ENCODE data around the gene NTRK2.

Gene NTRK2

DNA sequence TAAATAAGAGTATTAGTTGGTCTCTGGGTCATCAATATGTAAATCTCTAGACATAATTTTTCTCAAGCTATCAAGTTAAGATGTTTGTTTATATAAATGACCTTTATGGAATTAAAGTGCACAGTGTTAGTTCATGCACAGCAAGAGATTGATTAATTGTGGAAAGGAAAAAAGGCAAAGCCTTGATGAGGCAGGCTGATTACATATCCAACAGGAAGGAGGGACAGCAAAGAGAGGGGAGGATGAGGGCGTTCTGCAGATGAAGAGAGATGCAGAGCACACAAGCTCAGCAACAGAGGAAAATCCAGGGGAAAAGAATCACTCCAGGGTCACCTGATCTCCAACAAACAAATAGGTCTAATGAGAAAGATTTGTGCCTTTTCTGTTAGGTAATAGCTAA is 16.5 kb downstream of the NTRK2 start:
- no peak for DNase-seq

DNA sequence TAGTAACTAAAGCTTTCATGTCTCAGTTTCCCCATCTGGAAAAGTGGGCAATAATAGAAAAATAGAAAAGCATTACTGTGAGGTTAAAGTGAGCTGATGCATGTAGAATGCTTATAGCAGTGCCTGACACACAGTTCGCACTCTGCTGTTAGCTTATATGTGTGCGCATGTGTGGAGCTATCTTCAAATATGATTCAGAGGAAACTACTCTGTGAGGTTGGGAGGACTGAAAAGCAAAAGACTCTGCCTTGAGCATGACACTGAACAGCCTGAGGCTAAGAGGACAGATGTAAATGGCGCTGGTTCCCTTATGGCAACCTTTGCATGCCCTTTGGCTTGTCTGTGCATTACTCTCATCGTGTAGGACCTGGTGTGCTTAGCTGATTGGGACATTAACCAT is 19.4 kb downstream of the NTRK2 start:
- no peak for DNase-seq

DNA sequence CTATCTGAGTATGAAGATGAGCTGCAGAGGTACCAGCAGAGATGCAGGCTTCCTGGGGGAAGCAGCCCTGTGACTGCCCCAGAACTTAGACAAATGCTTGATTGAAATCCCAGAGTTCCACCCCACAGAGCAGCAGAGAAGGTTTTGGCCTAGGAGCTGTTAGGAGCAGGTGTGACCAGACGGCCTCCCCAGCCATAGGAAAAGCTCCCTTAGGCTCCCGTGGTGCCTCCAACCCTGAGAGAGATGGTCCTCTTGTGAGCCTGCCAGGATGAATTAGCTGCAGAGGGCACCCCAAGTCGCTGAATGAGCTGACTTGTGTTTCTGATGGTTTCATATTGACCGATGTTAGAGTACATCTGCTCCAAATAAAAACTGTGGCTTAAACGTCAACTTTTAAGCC is 22.1 kb downstream of the NTRK2 start:
- no peak for DNase-seq

DNA sequence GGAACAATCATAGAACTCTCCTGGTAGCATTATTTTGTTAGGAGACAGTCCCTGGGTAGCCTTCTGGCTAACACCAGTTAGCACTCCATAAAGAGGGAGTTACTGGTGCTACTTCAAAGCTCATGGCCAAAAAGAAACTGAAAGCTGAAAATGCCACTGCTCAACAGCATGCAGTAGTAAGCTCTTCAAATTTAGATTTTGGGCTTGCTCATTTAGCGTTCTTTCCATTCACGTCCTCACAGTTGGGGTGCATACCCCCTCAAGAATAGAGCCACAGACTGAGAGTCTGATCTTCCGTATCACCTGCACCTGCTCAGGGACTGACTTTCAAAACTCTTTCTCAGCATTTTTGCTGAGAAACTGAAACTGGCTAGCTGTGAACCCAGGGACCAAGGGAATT is 24.7 kb downstream of the NTRK2 start:
- DNase-seq, result no peak

DNA sequence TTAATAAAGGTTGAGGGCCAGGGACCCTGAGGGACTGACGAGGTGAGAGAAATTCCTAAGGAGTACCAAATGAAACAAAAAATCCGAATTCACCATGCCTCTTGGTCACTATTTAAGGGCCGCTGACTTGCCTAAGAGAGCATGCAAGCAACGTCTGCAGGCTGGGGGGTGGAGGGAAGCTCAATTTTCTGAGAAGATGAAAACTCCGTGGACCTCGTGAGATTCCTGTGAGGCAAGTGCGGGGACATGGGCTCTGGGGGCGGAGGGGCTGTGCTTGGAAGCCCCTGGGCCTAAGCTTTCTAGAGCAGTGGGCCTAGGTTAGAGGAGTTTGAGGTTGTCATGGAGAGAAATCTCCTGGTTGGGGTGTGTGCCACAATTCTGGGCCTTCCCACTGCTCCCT is 27.5 kb downstream of the NTRK2 start:
- no peak for DNase-seq

DNA sequence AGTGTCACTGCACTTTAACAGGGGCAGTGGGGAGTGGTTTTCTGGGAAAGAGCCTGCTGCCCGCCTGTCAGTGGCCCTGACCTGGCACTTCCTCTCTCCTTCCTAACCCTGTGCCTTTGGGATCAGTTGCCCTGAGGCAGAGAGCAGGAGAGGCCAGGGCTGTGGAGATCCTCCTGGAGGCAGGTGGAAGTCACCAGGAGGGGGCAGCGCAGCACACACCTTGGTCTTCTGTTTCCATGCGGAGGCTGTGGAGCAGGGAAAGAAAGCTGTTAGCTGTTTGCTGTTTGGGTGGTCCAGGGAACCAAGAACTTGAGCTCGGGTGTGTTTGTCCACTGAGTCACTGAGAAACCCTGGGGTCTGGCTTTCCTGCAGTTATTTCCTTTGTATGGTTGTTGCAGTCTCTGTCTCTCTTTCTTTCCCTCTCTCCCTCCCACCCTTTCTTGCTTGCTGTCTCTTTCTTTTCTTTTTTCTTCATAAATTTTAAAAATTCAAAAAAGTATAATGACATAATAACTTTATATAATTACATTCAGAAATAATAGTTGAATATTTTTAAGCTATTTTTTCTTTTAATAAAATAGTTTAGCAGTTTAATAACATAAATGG is 28.1 kb downstream of the NTRK2 start:
- DNase-seq, result peak; percentile 73

DNA sequence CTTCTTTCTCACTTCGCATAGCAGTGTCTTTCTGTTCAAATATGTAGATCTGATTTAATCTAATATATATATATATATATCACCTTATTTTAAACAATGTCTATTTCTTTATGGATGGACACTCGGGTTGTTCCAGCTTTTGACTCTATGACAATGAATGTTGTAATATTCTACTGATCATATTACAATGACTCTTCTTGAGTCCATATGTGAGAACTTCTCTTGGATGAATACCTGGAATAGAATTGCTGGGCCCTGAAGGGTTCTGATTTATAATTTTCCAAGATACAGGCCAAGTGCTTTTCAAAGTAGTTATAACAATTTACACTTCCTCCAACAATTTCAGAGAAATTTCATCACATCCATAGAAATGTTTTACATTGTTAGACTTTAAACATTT is 28.8 kb downstream of the NTRK2 start:
- no peak for DNase-seq

DNA sequence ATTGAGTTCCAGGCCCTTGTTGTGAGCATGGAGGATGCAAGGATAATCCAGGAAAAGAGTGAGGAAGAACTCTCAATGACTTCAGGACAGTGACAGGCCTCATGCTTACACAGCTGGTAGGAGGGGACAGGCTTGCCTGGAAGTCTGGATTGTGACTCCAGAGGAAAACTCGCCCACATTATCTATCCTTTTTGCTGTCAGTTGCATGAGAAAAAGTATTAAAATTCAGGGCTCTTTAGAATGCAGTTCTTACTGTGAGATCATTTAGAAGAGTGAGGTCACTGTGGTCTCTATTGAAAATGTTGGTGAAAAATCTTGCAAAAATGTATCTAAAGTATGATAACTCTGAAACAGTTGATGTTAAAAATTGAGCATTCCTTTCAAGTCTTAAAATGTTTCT is 30.5 kb downstream of the NTRK2 start:
- no peak for DNase-seq

DNA sequence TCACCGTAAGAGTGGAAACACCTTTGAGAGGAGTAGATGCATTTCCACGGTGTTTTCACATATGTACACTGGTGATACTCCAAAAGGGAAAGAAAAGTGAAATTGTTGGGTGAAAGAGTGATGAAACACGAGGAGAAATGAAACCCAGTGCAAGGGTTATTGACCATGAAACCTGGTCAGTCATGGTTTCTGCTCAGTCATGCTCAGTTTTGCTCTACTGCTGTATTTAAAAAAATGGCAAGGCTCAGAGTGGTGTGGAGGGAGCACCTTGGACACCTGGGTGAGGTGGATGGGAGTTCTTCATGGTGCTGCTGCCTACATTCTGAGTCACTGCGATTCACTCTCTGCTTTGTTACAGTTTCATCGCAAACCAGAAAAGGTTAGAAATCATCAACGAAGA is 32.3 kb downstream of the NTRK2 start:
- no peak for DNase-seq

DNA sequence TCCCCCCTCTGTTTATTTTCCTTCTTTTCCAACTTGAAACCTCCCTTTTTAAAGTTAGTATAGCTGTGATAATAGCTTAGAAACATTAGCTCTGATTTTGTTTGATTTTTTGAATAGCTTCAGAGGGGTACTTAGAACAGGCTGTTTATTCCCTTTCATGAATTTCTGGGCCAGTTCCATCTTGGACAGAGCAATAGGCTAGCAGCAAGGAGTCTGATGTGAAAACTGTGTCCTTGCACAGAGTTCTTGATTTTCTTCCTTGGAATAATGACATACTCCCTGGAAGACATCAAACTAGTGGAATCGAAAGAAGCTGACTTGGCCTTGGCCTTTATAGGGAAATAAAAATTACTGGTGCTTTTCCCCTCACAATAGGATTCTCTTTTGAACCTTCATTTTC is 32.9 kb downstream of the NTRK2 start:
- DNase-seq, result no peak

DNA sequence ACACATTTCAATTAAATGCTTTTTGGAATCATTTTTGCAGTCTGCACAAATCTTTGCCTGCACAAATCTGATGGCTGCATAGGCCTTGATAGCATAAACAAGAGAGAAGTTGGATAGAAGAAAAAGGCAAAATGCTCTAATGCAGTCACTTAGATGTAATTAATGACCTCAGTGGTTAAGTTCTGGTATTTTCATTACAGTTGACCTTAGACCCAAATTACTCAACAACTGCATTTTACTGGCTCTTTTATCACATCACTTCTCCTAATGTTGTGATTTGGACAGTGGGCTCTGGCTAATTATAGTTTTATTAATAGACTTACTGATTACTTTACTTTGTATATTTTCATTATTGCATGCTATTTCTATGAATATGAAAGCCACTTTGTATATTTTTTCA is 34.3 kb downstream of the NTRK2 start:
- DNase-seq, result no peak

DNA sequence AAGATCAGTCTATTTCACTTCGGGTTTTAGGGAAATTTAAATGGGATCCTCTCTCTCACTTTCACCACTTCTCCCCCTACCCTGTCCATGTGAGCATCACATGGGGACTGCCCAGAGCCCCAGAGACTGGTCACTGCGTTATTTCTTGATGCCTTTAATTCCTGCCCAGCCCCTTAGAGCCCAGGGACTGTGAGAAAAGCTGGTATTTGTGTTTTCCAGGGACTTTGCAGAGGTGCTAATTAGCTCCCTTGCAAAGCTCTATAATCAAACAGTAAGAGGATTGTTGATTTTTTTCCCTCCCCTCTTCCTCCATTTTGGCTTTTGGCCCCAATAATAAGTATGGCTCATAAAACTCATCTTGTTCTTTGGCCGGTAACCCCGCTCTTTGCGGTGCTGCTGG is 35.6 kb downstream of the NTRK2 start:
- no peak for DNase-seq

DNA sequence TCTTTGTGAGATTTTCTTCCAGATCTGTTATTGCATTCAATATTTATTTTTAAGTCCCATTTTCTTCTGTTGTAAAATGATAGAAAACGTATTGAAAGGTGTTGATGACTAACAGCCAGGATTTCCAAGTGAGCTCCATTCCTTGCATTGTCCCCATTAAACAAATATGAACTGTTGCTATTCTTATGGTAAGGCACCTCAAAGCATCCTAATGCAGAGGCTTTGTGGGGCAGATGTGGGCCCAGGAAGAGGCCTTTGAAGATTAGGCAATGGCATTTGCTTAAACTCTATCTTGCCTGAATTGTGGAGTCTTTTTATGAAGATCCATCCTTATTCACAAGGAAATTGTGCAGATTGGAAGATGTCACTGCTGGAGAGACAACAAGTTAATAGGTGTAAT is 38.9 kb downstream of the NTRK2 start:
- DNase-seq, result no peak

DNA sequence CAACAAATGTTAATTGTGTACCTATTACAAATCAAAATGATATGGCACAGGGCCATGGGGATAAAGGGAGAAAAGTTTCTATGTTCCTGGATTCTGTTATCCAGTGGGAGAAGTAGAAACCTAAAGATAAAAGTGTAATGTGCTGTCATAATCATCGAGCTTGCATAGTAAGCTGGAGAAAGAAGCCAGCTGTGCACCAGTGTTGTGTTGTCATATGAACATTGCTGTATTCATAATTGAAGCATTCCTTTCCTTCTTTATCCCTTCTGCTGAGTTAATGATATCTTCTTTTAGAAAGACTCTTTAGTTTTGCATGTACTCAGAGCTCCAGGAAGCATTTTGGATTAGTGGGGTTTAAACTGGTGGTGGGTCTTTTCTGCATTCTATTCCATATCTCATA is 39.5 kb downstream of the NTRK2 start:
- no peak for DNase-seq

DNA sequence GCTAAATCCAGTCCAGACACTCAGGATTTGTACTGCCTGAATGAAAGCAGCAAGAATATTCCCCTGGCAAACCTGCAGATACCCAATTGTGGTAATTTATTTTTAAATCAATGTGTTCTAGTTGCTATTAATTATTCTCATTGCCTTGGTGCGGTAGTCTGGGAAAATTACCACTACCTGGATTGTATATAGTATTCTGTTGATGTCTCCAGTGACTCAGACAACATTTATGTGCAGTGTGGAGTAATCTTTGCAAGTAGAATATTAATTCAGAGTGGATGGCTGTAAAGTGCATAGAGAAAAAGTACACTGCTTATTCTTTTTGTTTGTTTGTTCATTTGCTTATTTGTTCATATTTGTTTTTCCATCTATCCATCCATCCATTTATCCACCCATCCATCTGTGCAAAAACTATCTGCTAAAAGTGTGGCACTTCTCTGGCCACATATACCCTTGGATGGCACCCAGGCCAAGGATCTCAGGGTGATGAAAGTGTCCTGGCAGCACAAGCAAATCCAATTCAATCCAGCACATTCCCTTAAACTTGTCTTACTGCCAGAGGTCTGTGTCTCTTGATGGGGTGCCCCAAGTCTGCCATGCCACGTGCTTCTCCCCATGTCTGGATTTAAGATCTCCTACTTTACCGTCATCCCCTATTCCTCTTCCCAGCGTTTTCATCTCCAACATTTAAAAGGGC is 41.3 kb downstream of the NTRK2 start:
- no peak for DNase-seq

DNA sequence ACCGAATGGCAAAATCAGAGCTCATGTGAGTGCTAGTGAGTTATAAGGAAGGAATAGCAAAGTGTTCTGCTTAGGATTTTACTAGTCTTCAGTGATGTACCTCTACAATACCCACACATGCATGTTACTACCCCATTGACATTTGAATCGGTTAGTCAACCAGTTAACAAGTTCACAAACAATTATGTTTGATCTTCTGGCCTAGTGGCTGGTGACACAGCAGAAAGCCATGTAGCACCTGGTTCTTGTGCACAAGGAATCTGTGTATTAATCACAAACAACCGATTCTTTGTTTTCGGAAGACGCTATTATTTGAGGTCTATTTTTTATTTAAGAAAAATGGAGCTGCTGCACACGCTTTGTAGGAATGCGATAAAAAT is 41.9 kb downstream of the NTRK2 start:
- DNase-seq, result no peak

DNA sequence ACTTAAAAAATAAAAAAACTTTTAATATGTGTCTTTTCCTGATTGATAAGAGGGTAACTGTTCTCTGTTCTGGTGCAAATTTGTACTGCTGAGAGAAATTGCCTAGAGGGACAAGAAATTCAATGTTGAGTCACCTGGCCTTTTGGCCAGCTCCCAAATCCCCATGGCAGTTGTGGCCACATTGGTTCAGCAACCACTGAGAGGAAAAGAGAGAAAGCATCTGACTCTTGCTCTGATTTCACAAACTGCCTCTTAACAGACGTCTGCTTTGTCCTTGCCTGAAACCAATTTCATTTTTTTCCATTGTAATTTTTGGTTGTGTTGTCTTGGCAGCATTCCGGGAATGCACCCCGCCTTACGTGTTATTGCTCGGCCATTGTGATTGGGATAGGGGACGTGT is 42.4 kb downstream of the NTRK2 start:
- DNase-seq, result no peak

DNA sequence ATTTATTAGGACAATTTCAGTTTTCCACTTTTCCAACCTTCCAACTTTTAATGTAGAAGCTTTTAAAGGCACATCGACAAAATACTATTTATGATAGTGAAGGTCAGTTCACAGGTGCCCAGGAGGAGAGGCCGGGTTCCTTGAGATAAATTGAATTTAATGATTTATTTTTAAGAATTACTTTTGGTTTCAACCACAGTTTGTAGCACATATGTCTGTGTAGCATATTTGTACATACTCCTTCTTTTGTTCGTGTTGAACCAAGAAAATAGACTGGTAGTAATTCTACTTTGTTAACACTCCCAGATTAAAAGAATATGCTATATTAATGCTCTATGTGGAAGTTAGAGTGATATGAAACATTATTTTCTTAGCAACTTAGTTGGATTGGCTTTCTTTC is 46.7 kb downstream of the NTRK2 start:
- DNase-seq, result no peak

DNA sequence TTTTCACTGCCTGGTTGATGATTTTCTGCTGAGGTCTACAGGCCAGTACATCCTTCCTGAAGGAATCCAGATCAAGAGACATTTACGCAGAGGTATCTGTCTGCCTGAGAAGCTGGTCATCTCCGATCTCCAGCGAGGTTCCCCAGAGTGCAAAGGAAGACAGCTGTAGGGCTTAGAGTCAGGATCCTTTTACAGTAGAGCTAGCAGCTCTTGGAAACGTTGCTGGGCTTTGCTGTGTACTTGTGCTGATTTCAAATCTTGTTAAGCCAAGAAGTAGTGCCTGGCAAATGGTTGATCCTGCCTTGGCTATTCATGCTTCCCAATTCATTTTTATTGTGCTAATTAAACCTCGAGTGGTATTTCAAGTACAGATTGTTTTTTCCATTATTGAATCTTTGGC is 48.9 kb downstream of the NTRK2 start:
- no peak for DNase-seq

DNA sequence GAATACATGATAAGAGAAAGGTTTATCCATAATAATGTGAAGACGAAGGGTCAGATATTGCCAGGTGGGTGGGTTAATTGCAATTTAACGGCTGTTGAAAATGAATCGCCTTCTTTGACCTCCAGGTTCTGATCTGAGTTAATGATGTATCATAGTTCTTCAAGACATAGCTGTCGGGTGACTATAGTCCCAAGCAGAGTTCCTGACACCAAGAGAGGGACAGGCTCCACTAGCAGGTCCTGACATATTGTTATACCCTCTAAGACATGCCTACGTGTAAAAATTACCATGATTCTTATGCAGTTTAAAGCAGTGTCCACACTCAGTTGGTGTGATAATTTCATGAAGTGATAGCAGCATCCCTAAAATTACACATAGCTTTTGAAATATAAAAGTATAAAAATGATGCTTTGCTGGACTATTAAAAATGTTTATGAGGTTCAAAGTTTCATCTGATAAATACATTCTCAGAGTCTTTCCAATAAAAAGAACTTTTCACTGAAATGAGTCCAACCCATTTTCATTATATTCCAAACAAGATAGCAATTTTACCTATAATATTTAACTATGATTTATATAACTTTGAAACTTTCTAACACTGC is 53.0 kb downstream of the NTRK2 start:
- no peak for DNase-seq

DNA sequence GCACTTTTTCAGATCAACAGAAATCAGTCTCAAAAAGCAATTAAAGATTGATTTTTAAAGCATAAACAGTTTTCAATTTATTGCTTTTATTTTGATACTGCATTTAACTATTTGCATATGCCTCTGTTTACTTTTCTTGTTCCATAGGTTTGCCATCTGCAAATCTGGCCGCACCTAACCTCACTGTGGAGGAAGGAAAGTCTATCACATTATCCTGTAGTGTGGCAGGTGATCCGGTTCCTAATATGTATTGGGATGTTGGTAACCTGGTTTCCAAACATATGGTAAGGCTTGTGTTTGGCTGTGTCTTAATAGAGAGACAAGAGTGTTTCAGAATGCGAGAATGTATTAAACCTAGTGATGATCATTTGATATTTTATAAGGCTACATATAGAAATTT is 53.9 kb downstream of the NTRK2 start:
- DNase-seq, result no peak

DNA sequence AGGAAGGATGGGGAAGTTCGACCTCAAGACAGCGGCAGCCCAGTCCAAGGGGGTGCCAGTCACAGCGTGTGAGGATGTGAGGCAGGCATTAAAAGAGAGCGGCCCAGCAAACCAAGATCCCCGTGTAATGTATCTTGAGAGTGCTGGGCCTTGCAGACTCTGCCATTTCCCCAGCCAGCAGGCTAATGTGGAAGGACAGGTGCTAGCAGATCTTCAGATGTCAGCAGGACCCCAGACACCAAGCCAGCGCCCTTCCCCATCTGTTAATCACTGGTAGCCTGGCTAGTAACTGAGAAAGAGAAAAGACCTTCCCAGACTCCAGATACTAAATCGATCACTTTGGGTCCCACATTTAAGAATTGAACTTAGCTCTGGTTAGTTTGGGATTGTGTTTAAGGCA is 62.2 kb downstream of the NTRK2 start:
- DNase-seq, result no peak

DNA sequence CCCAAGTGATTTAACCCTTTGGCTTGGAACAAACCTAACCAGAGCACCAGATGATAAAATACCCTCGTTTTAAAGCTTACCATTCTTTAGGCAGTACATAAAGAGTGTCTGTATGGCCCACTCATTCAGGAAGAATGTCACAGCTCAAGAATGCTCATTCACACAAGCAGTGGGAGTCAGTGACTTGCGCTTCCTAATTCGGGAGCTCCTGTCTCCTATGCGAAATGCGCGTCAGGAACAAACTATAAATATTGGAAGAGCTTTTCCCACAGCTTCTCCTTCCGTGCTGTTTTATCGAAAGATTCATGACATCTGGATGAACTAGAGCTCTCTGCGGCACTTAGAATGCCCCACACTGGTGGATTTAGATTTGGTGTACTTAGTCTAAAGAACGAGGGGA is 66.6 kb downstream of the NTRK2 start:
- DNase-seq, result no peak

DNA sequence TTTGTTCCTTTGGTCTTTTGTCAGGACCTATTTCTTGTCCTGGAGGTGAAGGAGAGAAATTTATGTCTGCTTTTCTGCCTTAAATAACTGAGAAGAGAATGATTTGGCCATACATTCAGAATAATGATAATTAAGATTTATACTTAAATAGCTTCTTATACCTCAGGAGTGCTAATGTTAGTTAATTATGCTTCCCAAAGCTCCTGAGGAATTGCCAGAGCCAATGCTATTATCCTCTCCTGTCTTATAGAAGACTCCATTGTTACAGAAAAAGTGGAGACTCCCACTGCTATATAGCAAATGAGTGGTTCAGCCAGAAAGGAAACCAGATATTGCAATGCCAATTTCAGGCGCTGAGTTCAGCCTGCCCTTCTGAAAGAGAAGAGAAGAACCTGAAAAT is 67.0 kb downstream of the NTRK2 start:
- DNase-seq, result no peak

DNA sequence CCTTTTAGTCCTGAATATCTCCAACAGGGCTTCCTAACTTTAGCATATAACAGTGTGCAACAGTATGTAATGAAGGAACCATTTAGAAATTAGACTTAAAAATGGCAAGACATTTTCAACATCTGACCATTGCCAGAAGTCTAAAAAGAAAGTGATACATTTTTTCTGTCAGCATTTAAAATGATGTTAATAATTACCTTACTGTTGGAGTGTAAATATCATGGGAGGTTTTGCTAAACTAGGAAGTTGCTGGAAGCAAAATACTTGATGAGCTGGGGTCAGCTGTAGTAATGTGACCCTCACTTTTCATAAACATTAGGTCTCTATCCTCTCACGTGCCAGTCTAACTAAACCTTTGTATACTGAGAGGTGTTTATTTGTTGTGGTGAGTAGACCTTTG is 68.8 kb downstream of the NTRK2 start:
- no peak for DNase-seq

All from activated CD8-positive, alpha-beta memory T cell treated with anti-CD3 and anti-CD28 coated beads, Interleukin-2, amount 50 U/mL, for 48 hours (primary cell).